Vagina (tissue), 2 donors: ENCODE measurements around the gene RPP38. TPM values are rescaled to one million over a fixed set of nuclear protein-coding genes. Genes with fewer than 3 reads are reported as not detected.

ENCODE experiments used
- DNase-seq, 2 donors: peaks; one replicate each; pipeline ENCODE4 v3.0.0-alpha.2; 2017; ENCODE audit errors: extremely low spot score in 2 of 2
- H3K27ac ChIP-seq: fragments of 200-600 bp; sonication (generic); one replicate; pipeline ENCODE4 v1.5.1; 2019
- H3K27me3 ChIP-seq: fragments of 200-600 bp; sonication (generic); one replicate; pipeline ENCODE4 v1.5.1; 2019
- H3K36me3 ChIP-seq, 2 donors: fragments of 200-600 bp; sonication (generic); one replicate each; pipeline ENCODE4 v1.5.1; 2017 to 2019
- H3K4me1 ChIP-seq: fragments of 200-600 bp; sonication (generic); one replicate; pipeline ENCODE4 v1.5.1; 2019
- H3K4me3 ChIP-seq, 2 donors: fragments of 200-600 bp; sonication (generic); 1 replicate in 1 of 2; 2 replicates in 1 of 2; pipeline ENCODE4 v1.5.1; 2016 to 2019
- H3K9me3 ChIP-seq: fragments of 200-600 bp; sonication (generic); one replicate; pipeline ENCODE4 v1.5.1; 2019
- CTCF ChIP-seq, 3 experiments: fragments of 450-650 bp in 2 of 3; fragments of 200-600 bp in 1 of 3; sonication (generic) in 1 of 3; IDR thresholded peaks; one replicate each; pipeline ENCODE4 v1.5.1; 2017 to 2019; ENCODE audit warnings: antibody characterized with exemption in 3 of 3, mild to moderate bottlenecking in 2 of 3, moderate library complexity in 2 of 3
- POLR2A ChIP-seq, 2 donors: fragments of 450-650 bp; IDR thresholded peaks; one replicate each; pipeline ENCODE4 v1.6.1; 2017; ENCODE audit warnings: antibody characterized with exemption in 2 of 2, mild to moderate bottlenecking in 2 of 2, moderate library complexity in 2 of 2
- POLR2AphosphoS5 ChIP-seq, 2 donors: sonication (generic); formaldehyde crosslinking; IDR thresholded peaks; one replicate each; pipeline ENCODE4 v1.9.0; 2017; ENCODE audit warnings: antibody characterized with exemption in 2 of 2, mild to moderate bottlenecking in 2 of 2, low read depth in 1 of 2; ENCODE audit not compliant: insufficient read depth in 1 of 2
- intact Hi-C: fragments of 100-400 bp; cut with DNase I; formaldehyde crosslinking; loops from one replicate; pipeline ENCODE4 v1.15.1; 2023
- total RNA-seq: library from RNA; depleted of rRNA; stranded (reverse); fragments of >200 nt; gene quantifications from one replicate; pipeline ENCODE4 v1.2.3, GENCODE V29; 2016

Gene RPP38
- total RNA-seq, 1 donor from 2014 or later, result 14.2 TPM

GRCh38 chr10:15146366-15146765 lies 49.2 kb downstream of the RPP38 start:
- Histone ChIP-seq H3K4me1 (no peaks in the 10 kb centered on the region), H3K27me3 (no peaks in the 10 kb centered on the region), H3K4me3 (no peak overlapping the region), H3K9me3 (no peaks in the 10 kb centered on the region), H3K36me3 (no peaks in the 10 kb centered on the region), H3K27ac (no peak overlapping the region)
- TF ChIP-seq POLR2AphosphoS5 (IDR thresholded peaks at IDR 0.05; ENCODE audit: insufficient read depth in 1 of 2, low read depth in 1 of 2), result no peak
- no peak for TF ChIP-seq CTCF (IDR thresholded peaks at IDR 0.05)
- TF ChIP-seq POLR2A (IDR thresholded peaks at IDR 0.05), result no peak
- no peak for DNase-seq
- intact Hi-C loops, result no loop called here

GRCh38 chr10:15147594-15148392 lies 50.6 kb downstream of the RPP38 start:
- no peaks in the 10 kb centered on the region for H3K9me3 ChIP-seq
- H3K36me3 ChIP-seq, result no peaks in the 10 kb centered on the region
- DNase-seq, result no peak
- H3K27ac ChIP-seq, result no peak overlapping the region
- H3K27me3 ChIP-seq, result no peaks in the 10 kb centered on the region
- H3K4me3 ChIP-seq, result no peak overlapping the region
- no peak for TF ChIP-seq CTCF (IDR thresholded peaks at IDR 0.05)
- TF ChIP-seq POLR2A (IDR thresholded peaks at IDR 0.05), result no peak
- no peak for TF ChIP-seq POLR2AphosphoS5 (IDR thresholded peaks at IDR 0.05; ENCODE audit: insufficient read depth in 1 of 2, low read depth in 1 of 2)
- intact Hi-C loops, result no loop called here
- peaks cover 6% of the 10 kb centered on the region for H3K4me1 ChIP-seq

GRCh38 chr10:15149042-15149771 lies 52.1 kb downstream of the RPP38 start:
- intact Hi-C loops, result no loop called here

GRCh38 chr10:15150563-15150962 lies 53.4 kb downstream of the RPP38 start:
- Histone ChIP-seq H3K4me3 (no peak overlapping the region), H3K27me3 (no peaks in the 10 kb centered on the region), H3K36me3 (no peaks in the 10 kb centered on the region), H3K9me3 (no peaks in the 10 kb centered on the region), H3K4me1 (peaks cover 10% of the 10 kb centered on the region), H3K27ac (no peak overlapping the region)
- no peak for TF ChIP-seq POLR2AphosphoS5 (IDR thresholded peaks at IDR 0.05; ENCODE audit: insufficient read depth in 1 of 2, low read depth in 1 of 2)
- TF ChIP-seq CTCF (IDR thresholded peaks at IDR 0.05), result no peak
- no peak for TF ChIP-seq POLR2A (IDR thresholded peaks at IDR 0.05)
- no peak for DNase-seq
- intact Hi-C loops, result no loop called here

More at GRCh38 chr10:15149042-15149771, 52.1 kb downstream of the RPP38 start:
- Histone ChIP-seq H3K27me3 (no peaks in the 10 kb centered on the region), H3K9me3 (no peaks in the 10 kb centered on the region), H3K4me3 (no peak overlapping the region), H3K4me1 (peaks cover 10% of the 10 kb centered on the region), H3K27ac (no peak overlapping the region), H3K36me3 (no peaks in the 10 kb centered on the region)
- DNase-seq, result no peak
- TF ChIP-seq POLR2AphosphoS5 (IDR thresholded peaks at IDR 0.05; ENCODE audit: insufficient read depth in 1 of 2, low read depth in 1 of 2) (no peak), POLR2A (IDR thresholded peaks at IDR 0.05) (no peak), CTCF (IDR thresholded peaks at IDR 0.05) (no peak)

- Histone ChIP-seq H3K4me1 (peaks cover 10% of the 10 kb centered on the region), H3K4me3 (no peak overlapping the region), H3K27me3 (no peaks in the 10 kb centered on the region), H3K9me3 (no peaks in the 10 kb centered on the region), H3K36me3 (no peaks in the 10 kb centered on the region), H3K27ac (no peak overlapping the region)
- TF ChIP-seq POLR2A (IDR thresholded peaks at IDR 0.05), result no peak
- TF ChIP-seq CTCF (IDR thresholded peaks at IDR 0.05), result no peak
- no peak for TF ChIP-seq POLR2AphosphoS5 (IDR thresholded peaks at IDR 0.05; ENCODE audit: insufficient read depth in 1 of 2, low read depth in 1 of 2)
- intact Hi-C loops, result no loop called here
- no peak for DNase-seq
These were observed 55.4 kb downstream of the RPP38 start for GRCh38 chr10:15152556-15152955.
